Left colon (tissue), 2 donors: Measurements from ENCODE around the gene XPO6. TPM values are rescaled to one million over a fixed set of nuclear protein-coding genes. Genes with fewer than 3 reads are reported as not detected.

Experiments used
- ATAC-seq: fragments of 200-7000 bp; cut with Tn5 transposase; one replicate; pipeline ENCODE4 v1.9.1; 2020; ENCODE audit warnings: mild to moderate bottlenecking, moderate library complexity
- DNase-seq, 2 donors: peaks; one replicate each; pipeline ENCODE4 v3.0.0-alpha.2; 2020
- intact Hi-C, 2 donors: fragments of 100-400 bp; cut with DNase I in 1 of 2; cut with micrococcal nuclease in 1 of 2; formaldehyde crosslinking; loops; one replicate each; pipeline versions ENCODE4 v1.11.2 to v1.14.0; 2022; cut with DNase I, micrococcal nuclease
- total RNA-seq, 2 donors: library from RNA; stranded (reverse); fragmentation: NEBNext Ultra II Directional; extraction: Animal tissue kit (Norgen Biotek cat#: 25700); gene quantifications; one replicate each; pipeline ENCODE4 v1.2.1, GENCODE V29; 2021
- donor health status: DM: no; HTN: no; CAD: no.
- donor health status: DM: yes; HTN: yes; CAD: no.

Gene XPO6
- total RNA-seq, 2 donors from 2014 or later, result 104 to 105 TPM

DNA sequence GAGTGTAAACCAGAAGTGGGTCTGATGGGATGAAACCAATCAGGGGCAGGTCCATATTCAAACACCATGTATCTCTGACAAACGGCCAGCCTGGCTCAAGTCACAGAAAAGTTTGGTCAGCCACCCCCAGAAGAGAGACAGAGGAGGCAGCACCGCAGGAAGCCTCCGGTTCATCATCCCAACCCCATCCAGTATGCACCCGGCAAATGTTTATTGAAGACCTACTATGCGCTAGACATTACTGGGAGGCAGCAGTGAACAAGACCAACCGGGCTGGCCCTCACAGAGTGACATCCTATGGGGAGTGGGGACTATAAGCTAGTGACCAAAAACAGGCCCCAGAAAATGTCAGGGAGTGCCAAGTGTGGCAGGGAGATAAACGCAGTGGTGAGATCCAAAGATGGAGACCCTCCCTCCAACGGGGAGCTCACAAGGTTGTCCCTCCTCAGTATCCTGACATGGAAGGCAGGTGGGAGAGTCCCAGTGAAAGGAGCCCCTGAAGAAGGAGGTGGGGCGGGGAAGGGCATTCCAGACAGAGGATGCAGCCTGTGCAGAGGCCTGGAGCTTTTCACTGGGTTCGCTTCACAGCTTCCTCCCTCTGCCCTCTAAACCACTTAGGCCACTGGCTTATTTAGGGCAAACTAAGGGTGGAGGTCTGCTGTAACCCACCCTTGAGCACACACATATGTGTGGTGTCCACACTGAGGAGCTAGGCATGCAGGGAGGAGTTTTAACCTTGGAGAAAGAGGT lies 150.2 kb downstream of the XPO6 start:
- DNase-seq (no peak), ATAC-seq (no peak)
- intact Hi-C loops, result no loop called here

DNA sequence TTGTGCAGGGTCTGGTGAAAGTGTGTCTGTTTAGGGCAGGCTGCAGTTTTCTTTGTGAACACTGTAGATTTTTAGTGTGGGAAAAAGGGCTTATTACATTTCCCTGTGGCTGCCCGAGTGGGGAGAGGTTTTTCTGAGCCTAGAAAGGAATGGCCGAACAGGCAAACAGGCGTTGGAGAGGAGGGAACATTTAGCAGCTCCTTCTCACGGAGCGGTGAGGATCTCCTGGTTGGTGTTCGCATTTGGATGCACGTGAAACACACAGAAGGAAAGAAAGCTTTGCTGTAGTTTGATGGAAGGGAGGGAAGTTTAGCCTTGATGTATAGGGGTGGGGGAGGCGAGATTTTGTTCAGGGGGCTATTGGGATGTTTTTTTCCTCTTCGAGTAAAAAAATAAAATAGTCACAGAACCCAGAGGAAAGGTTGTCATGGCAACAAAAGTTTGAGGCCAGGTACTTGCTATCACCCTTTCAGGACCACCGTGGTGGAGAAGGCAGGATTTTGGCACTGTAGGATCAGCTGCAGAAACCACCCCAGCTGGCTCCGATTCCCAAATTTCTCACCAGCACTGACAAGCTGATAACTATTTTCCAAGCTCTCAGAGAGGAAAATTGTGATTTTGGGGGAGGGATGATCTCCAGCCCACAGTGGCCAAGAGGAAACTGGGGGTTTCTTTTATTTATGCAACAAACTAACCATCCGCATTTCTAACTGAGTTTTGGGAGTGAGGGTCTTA lies 151.8 kb downstream of the XPO6 start:
- no peak for DNase-seq
- ATAC-seq, result no peak
- intact Hi-C loops, result no loop called here

DNA sequence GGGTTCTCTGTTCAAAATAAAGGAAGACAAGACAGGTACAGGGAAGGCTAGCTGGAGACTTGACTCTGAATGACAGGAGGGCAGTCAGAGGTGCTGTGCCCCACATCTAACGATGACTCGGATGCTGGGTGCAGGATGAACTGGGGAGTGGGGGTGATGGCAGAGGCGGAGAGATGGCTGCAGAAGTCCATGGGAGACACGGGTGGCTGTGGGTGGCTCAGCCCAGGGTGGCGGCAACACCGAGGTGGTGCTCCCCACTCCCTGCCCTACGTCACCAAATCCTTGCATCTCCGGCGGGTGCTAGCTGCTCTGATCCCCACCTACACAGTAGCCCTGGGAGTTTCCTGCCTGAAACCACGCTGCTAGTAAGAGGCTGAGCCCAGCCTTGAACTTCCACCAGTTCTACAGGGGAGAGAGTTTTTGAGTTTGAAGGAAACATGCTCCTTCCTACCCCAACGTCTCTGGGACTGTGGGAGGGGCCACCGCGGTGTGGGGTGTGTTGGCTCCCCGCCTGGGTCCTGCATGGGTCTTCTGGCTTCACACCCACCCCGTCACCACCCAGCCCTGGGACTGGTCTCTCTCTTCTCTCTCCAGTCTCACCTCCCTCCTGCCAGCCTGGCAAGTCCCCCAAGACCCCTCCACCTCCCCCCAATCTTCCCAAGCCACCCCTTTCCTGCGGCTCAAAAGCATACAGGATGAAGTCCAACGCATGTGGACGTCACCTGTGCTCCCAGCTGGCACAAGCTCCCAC lies 152.8 kb downstream of the XPO6 start:
- DNase-seq (no peak), ATAC-seq (no peak)
- intact Hi-C loops, result no loop called here

DNA sequence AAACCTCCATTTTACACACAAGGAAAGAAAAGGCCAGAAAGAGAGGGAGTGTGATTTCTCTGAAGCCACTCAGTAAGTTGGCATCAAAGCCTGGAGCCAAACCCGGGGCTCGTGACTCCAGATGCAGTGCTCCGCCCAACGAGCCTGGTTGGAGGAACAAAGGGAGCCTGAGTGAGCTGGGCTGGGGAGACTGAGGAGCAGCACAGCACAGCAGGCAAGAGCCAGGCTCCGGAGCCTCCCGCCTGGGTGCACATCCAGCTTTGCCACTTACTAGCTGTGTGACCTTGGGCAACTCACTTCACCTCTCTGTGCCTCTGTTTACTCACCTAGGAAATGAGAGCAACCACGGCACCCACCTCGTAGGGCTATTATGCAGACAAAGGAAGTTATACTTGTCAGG lies 153.8 kb downstream of the XPO6 start:
- intact Hi-C loops, result no loop called here
- no peak for DNase-seq
- ATAC-seq, result no peak

DNA sequence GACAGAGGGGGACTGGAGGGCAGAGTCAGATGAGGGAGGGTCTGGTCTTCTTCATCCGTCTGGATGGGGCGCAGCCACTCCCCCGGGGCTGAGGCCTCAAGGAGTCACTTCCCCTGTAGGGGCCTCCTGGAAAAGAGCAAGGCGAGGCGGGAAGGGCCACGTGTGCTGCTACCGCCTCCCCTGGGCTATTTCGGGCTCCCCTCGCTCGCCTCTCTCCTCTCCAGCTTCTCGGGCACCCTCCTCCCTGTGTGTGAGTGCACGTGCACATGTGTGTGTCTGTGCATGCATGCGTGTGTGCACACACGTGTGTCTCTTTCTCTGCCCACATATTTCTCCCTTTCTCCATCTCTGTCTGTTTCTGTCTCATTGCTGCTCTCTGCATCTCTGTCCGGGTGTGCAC lies 158.3 kb downstream of the XPO6 start:
- ATAC-seq (no peak), DNase-seq (no peak)
- intact Hi-C loops, result no loop called here

DNA sequence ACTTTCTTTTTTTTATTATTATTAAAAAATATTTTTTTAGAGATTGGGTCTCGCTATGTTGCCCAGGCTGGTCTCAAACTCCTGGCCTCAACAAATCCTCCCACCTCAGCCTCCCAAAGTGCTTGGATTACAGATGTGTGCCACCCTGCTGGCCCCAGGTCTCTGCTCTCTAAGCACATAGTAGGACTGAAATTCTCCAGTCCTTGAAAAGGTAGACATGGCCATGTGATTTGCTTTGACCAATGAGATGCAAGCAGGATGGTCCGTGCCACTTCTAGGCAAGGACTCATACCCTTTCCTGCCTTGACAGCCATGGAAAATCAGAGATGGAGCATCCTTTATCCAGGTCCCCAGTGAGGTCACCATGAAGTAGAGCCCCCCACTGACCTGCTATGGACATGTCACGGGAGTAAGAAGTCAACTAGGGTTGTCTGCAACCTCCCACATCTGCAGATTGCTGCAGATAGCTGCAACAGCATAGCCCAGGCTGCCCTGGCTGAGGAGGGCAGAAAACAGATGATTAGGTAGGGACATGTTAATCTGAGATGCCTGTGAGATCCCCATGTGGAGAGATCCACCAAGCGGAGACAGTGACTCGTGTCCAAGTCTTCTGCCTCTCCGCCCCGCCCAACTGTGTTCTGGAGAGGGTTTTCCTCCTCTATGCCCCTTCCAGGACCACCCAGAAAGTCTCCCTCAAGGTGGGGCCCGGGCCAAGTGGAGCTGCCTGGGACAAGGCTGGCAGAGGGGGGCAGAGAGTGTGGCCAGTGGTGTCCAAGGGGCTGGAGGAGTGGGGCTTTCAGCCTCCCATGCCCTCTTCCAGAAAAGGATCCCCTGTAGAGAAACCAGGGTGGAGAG lies 159.3 kb downstream of the XPO6 start:
- intact Hi-C loops, result no loop called here
- ATAC-seq (no peak), DNase-seq (no peak)

DNA sequence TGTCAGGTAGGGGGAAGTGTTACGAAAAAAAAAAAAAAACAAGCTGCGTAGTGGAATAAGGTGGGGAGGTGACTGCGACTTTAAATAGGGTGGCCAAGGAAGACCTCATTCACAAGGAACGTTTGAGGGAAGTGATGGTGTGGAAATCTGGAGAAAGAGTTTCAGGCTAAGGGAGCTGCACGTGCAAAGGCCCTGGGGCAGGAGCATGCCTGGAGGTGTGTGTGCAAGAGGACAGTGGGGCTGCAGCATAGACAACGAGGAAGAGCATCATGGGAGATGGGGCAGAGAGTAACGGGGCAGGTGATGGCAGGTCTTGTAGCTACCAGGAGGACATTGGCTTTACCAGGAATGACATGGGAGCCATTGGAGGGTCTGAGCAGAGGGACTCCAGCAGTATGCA lies 160.3 kb downstream of the XPO6 start:
- ATAC-seq (no peak), DNase-seq (no peak)
- intact Hi-C loops, result no loop called here

Other genes with a start within 250 kb of the XPO6 start
- under 1 TPM in 1 of 2 donors, not detected in 1; 0.17 TPM for gene GSG1L, start 148.3 kb downstream of the XPO6 start, total RNA-seq
- under 1 TPM; 0.28 to 0.58 TPM for gene SBK1, start 80.6 kb upstream of the XPO6 start, total RNA-seq
- gene NPIPB6, start 151.5 kb upstream of the XPO6 start, total RNA-seq, result 1 to 10 TPM; 2.0 to 4.0 TPM
- 10 to 100 TPM; 19.8 to 76.1 TPM for gene EIF3CL, start 191.9 kb upstream of the XPO6 start, total RNA-seq